Tibial artery (tissue), 4 donors: ENCODE results near the gene NXPE1.
"Not testable (repeated sequence)": the region's sequence is repeated elsewhere in the genome, so short reads cannot be mapped to it uniquely, and the experiment has no call there.

Source experiments
- DNase-seq, 2 donors: peaks; one replicate each; pipeline ENCODE4 v3.0.0-alpha.2; 2019
- H3K27ac ChIP-seq, 2 donors: fragments of 200-600 bp; sonication (generic) in 1 of 2; 1 replicate in 1 of 2; 2 replicates in 1 of 2; pipeline ENCODE4 v1.5.1; 2018 to 2019; ENCODE audit warnings: mild to moderate bottlenecking in 1 of 2
- H3K27me3 ChIP-seq, 2 donors: fragments of 200-600 bp; sonication (generic) in 1 of 2; one replicate each; pipeline versions ENCODE4 v1.5.1 to v1.6.0; 2016 to 2019
- H3K36me3 ChIP-seq, 3 donors: fragments of 200-600 bp; sonication (generic) in 2 of 3; one replicate each; pipeline ENCODE4 v1.5.1; 2016 to 2019; ENCODE audit warnings: mild to moderate bottlenecking in 2 of 3
- H3K4me1 ChIP-seq, 4 donors: fragments of 200-600 bp; sonication (generic) in 2 of 4; 1 replicate in 3 of 4; 2 replicates in 1 of 4; pipeline ENCODE4 v1.5.1; 2016 to 2019
- H3K4me3 ChIP-seq, 2 donors: fragments of 200-600 bp; sonication (generic) in 1 of 2; 1 replicate in 1 of 2; 2 replicates in 1 of 2; pipeline ENCODE4 v1.5.1; 2018 to 2019; ENCODE audit warnings: mild to moderate bottlenecking in 2 of 2
- H3K9me3 ChIP-seq, 3 donors: fragments of 200-600 bp; sonication (generic) in 1 of 3; one replicate each; pipeline ENCODE4 v1.5.1; 2016 to 2019
- CTCF ChIP-seq, 2 experiments: fragments of 200-600 bp in 1 of 2; fragments of 450-650 bp in 1 of 2; IDR thresholded peaks; one replicate each; pipeline ENCODE4 v1.5.1; 2017 to 2019; ENCODE audit warnings: antibody characterized with exemption in 2 of 2, mild to moderate bottlenecking in 1 of 2, moderate library complexity in 1 of 2
- intact Hi-C: fragments of 100-400 bp; cut with DNase I; formaldehyde crosslinking; loops from one replicate; pipeline ENCODE4 v1.15.0; 2023; ENCODE audit warnings: low total_unique reads

NXPE1 gene

GRCh38 chr11:114559425-114560310 is at the start of gene NXPE1:
Gene NXPE1, minus strand, starts transcription at chr11:114559881. Its CDS starts 8,680 bp downstream, at chr11:114551201.
- Histone ChIP-seq H3K4me3 (no peak within 1 kb of the TSS), H3K27me3 (no peaks in the 10 kb centered on the region), H3K36me3 (no peaks in the 10 kb centered on the region), H3K9me3 (no peaks in the 10 kb centered on the region), H3K27ac (no peak within 1 kb of the TSS), H3K4me1 (no peaks in the 10 kb centered on the region)
- TF ChIP-seq CTCF (IDR thresholded peaks at IDR 0.05), result no peak
- DNase-seq, result no peak
- intact Hi-C loops, result no loop called here

GRCh38 chr11:114609429-114609828 is 49.7 kb upstream of the NXPE1 start:
- Histone ChIP-seq H3K27me3 (no peaks in the 10 kb centered on the region), H3K9me3 (peaks cover 0 to 3% (median 0%) of the 10 kb centered on the region in 3 donors), H3K4me1 (no peaks in the 10 kb centered on the region), H3K36me3 (no peaks in the 10 kb centered on the region), H3K27ac (no peak overlapping the region), H3K4me3 (no peak overlapping the region)
- intact Hi-C loops, result no loop called here
- no peak for TF ChIP-seq CTCF (IDR thresholded peaks at IDR 0.05)
- no peak for DNase-seq

- H3K4me3 ChIP-seq, H3K4me1 ChIP-seq, H3K27me3 ChIP-seq, DNase-seq, H3K9me3 ChIP-seq, H3K36me3 ChIP-seq, intact Hi-C loops, H3K27ac ChIP-seq: not testable (repeated sequence)
Measured at GRCh38 chr11:114608605-114609004, 48.9 kb upstream of the NXPE1 start.

- no peaks in the 10 kb centered on the region for H3K27me3 ChIP-seq
- peaks cover 0 to 3% (median 0%) of the 10 kb centered on the region in 3 donors for H3K9me3 ChIP-seq
- no peaks in the 10 kb centered on the region for H3K36me3 ChIP-seq
- H3K4me1 ChIP-seq, result no peaks in the 10 kb centered on the region
- H3K4me3 ChIP-seq, result no peak overlapping the region
- DNase-seq, result no peak
- no peak for TF ChIP-seq CTCF (IDR thresholded peaks at IDR 0.05)
- intact Hi-C loops, result no loop called here
- H3K27ac ChIP-seq, result no peak overlapping the region
Measured at GRCh38 chr11:114607753-114608459, 48.2 kb upstream of the NXPE1 start.

- H3K27me3 ChIP-seq, H3K4me3 ChIP-seq, H3K4me1 ChIP-seq, intact Hi-C loops, DNase-seq, H3K9me3 ChIP-seq, H3K36me3 ChIP-seq, H3K27ac ChIP-seq: not testable (repeated sequence)
Measured at GRCh38 chr11:114606802-114607075, 47.1 kb upstream of the NXPE1 start.

GRCh38 chr11:114606003-114606801 is 46.5 kb upstream of the NXPE1 start:
- Histone ChIP-seq H3K27me3 (no peaks in the 10 kb centered on the region), H3K9me3 (peaks cover 0 to 3% (median 0%) of the 10 kb centered on the region in 3 donors), H3K4me3 (no peak overlapping the region), H3K4me1 (no peaks in the 10 kb centered on the region), H3K36me3 (no peaks in the 10 kb centered on the region), H3K27ac (no peak overlapping the region)
- intact Hi-C loops, result no loop called here
- peak in 1 of 2 experiments; percentile 4 for TF ChIP-seq CTCF (IDR thresholded peaks at IDR 0.05)
- no peak for DNase-seq
